HepG2 (cell line): ENCODE data around the gene CDK10. TPM values are rescaled to one million over a fixed set of nuclear protein-coding genes. Genes with fewer than 3 reads are reported as not detected.

Experiments
- ELK4 ChIP-seq: sonication (generic); formaldehyde crosslinking; IDR thresholded peaks from 2 replicates; pipeline ENCODE4 v1.9.0; 2021; ENCODE audit warnings: missing genetic modification reagents, borderline replicate concordance
- FLYWCH1 ChIP-seq: sonication (generic); formaldehyde crosslinking; IDR thresholded peaks from 2 replicates; pipeline ENCODE4 v1.8.1; 2023; ENCODE audit warnings: mild to moderate bottlenecking, missing genetic modification reagents
- FOXJ3 ChIP-seq: sonication (generic); formaldehyde crosslinking; IDR thresholded peaks from 2 replicates; pipeline ENCODE4 v1.4.0; 2020; ENCODE audit warnings: missing genetic modification reagents, mild to moderate bottlenecking, borderline replicate concordance
- FOXM1 ChIP-seq: sonication (generic); formaldehyde crosslinking; IDR thresholded peaks from 2 replicates; pipeline ENCODE4 v1.5.0; 2020; ENCODE audit warnings: missing genetic modification reagents
- IRF2 ChIP-seq: IDR thresholded peaks from 2 replicates; pipeline ENCODE4 v1.6.1; 2018; ENCODE audit warnings: missing genetic modification reagents, missing compliant biosample characterization
- IRF9 ChIP-seq: sonication (generic); formaldehyde crosslinking; IDR thresholded peaks from 2 replicates; pipeline ENCODE4 v1.8.0; 2022; ENCODE audit warnings: missing genetic modification reagents, mild to moderate bottlenecking, borderline replicate concordance
- MLLT10 ChIP-seq: sonication (generic); formaldehyde crosslinking; IDR thresholded peaks from 2 replicates; pipeline ENCODE4 v1.4.0; 2020; ENCODE audit warnings: missing genetic modification reagents
- NR2F1 ChIP-seq, 2 experiments: fragments of 450-650 bp in 1 of 2; formaldehyde crosslinking in 1 of 2; IDR thresholded peaks; 2 replicates each; pipeline versions ENCODE4 v1.5.0 to v1.6.1; 2016 to 2020; ENCODE audit warnings: mild to moderate bottlenecking in 1 of 2, missing compliant biosample characterization in 1 of 2, missing genetic modification reagents in 1 of 2, moderate library complexity in 1 of 2
- PAX8 ChIP-seq: sonication (generic); formaldehyde crosslinking; IDR thresholded peaks from 2 replicates; pipeline ENCODE4 v1.8.0; 2022; ENCODE audit warnings: mild to moderate bottlenecking, missing genetic modification reagents, borderline replicate concordance
- POLR2A ChIP-seq, 2 experiments: IDR thresholded peaks; 2 replicates each; pipeline ENCODE4 v1.6.1; 2011; ENCODE audit warnings: low read depth in 2 of 2, low read length in 2 of 2, mild to moderate bottlenecking in 1 of 2, moderate library complexity in 1 of 2; ENCODE audit not compliant: insufficient read depth in 1 of 2
- PRDM10 ChIP-seq: sonication (generic); formaldehyde crosslinking; IDR thresholded peaks from 2 replicates; pipeline ENCODE4 v1.4.0; 2020; ENCODE audit warnings: low read depth, missing genetic modification reagents
- PRMT3 ChIP-seq: sonication (generic); formaldehyde crosslinking; IDR thresholded peaks from 2 replicates; pipeline ENCODE4 v1.8.1; 2022; ENCODE audit warnings: low read depth, mild to moderate bottlenecking, moderate library complexity, missing genetic modification reagents, borderline replicate concordance
- RNF2 ChIP-seq: fragments of 450-650 bp; conservative IDR thresholded peaks from 2 replicates; pipeline ENCODE4 v1.6.1; 2016; ENCODE audit warnings: low read depth
- YY1 ChIP-seq: IDR thresholded peaks from 2 replicates; pipeline ENCODE4 v1.6.1; 2011; ENCODE audit warnings: low read length, low read depth, moderate library complexity, mild to moderate bottlenecking; ENCODE audit not compliant: insufficient read depth, insufficient replicate concordance
- ZBTB8A ChIP-seq: sonication (generic); formaldehyde crosslinking; IDR thresholded peaks from 2 replicates; pipeline ENCODE4 v1.4.0; 2020; ENCODE audit warnings: mild to moderate bottlenecking, low read depth, missing genetic modification reagents, borderline replicate concordance
- ZEB1 ChIP-seq: IDR thresholded peaks from 2 replicates; pipeline ENCODE4 v1.6.1; 2012; ENCODE audit warnings: mild to moderate bottlenecking, low read depth, inconsistent platforms; ENCODE audit not compliant: insufficient replicate concordance
- ZNF10 ChIP-seq: sonication (generic); formaldehyde crosslinking; IDR thresholded peaks from 2 replicates; pipeline ENCODE4 v1.4.0; 2020; ENCODE audit warnings: mild to moderate bottlenecking, low read depth, missing genetic modification reagents, borderline replicate concordance
- ZNF263 ChIP-seq: sonication (generic); formaldehyde crosslinking; IDR thresholded peaks from 2 replicates; pipeline ENCODE4 v1.4.0; 2020; ENCODE audit warnings: missing genetic modification reagents
- ZNF3 ChIP-seq: IDR thresholded peaks from 2 replicates; pipeline ENCODE4 v1.7.0; 2017; ENCODE audit warnings: inconsistent platforms
- ZNF572 ChIP-seq: sonication (generic); formaldehyde crosslinking; IDR thresholded peaks from 2 replicates; pipeline ENCODE4 v1.5.1; 2020; ENCODE audit warnings: mild to moderate bottlenecking, missing genetic modification reagents
- ZNF777 ChIP-seq: sonication (generic); formaldehyde crosslinking; IDR thresholded peaks from 2 replicates; pipeline ENCODE4 v1.4.0; 2020; ENCODE audit warnings: missing genetic modification reagents
- ZNF878 ChIP-seq: sonication (generic); formaldehyde crosslinking; IDR thresholded peaks from 2 replicates; pipeline ENCODE4 v1.8.1; 2023; ENCODE audit warnings: mild to moderate bottlenecking, missing genetic modification reagents, moderate library complexity
- ZSCAN21 ChIP-seq: sonication (generic); formaldehyde crosslinking; IDR thresholded peaks from 2 replicates; pipeline ENCODE4 v1.8.0; 2022; ENCODE audit warnings: mild to moderate bottlenecking, missing genetic modification reagents, moderate library complexity, borderline replicate concordance
- ZSCAN30 ChIP-seq: sonication (generic); formaldehyde crosslinking; IDR thresholded peaks from 2 replicates; pipeline ENCODE4 v1.5.0; 2020; ENCODE audit warnings: mild to moderate bottlenecking, missing genetic modification reagents
- polyA plus RNA-seq, 8 experiments: library from polyadenylated mRNA; depleted of rRNA in 3 of 8; stranded (reverse) in 7 of 8; unstranded in 1 of 8; fragments of >200 nt; fragmentation: Illumina TruSeq in 4 of 8; extraction: Trizol in 4 of 8; gene quantifications; 2 replicates each; pipeline versions ENCODE4 v1.2.1 to v1.2.3, GENCODE V29; 2011 to 2016; ENCODE audit warnings: low read depth in 4 of 8, missing spikeins in 1 of 8, mixed read lengths in 1 of 8; ENCODE audit not compliant: insufficient read depth in 1 of 8
- total RNA-seq, 5 experiments: library from RNA; depleted of rRNA; stranded (reverse); fragments of >200 nt; fragmentation: Illumina TruSeq; extraction: Trizol; gene quantifications; 2 replicates each; pipeline ENCODE4 v1.2.3, GENCODE V29; 2016; ENCODE audit warnings: low read depth in 1 of 5

Gene CDK10
- total and polyA plus RNA-seq, 2 of the 13 experiments (the other 11 are each of a cell fraction or from before 2014, with no cell fraction given): 2.5 to 3.9 TPM

- peak; percentile 51; the same call in 1 of the 2 replicates for TF ChIP-seq ELK4 (CRISPR knock-in tag)
- peak; percentile 94 for TF ChIP-seq IRF9 (CRISPR knock-in tag)
- TF ChIP-seq ZNF263 (CRISPR knock-in tag): peak; percentile 86
- TF ChIP-seq ZNF3 (CRISPR knock-in tag): no peak
- no peak for TF ChIP-seq ZNF10
- peak; percentile 76; the same call in 1 of the 2 replicates for TF ChIP-seq ZBTB8A (CRISPR knock-in tag)
- peak; percentile 99 for TF ChIP-seq FOXJ3
- no peak for TF ChIP-seq MLLT10 (CRISPR knock-in tag)
- peak; percentile 66 for TF ChIP-seq YY1
- peak; percentile 76; the same call in 1 of the 2 replicates for TF ChIP-seq PAX8
- TF ChIP-seq ZSCAN30 (CRISPR knock-in tag): peak; percentile 91
- 0 out of 2 replicates have a peak, but pooled peaks have one; percentile 86 for TF ChIP-seq PRMT3 (CRISPR knock-in tag)
- peak; percentile 98 for TF ChIP-seq ZEB1
- peak; percentile 20 to 50; a peak in 1 of 4 replicates for TF ChIP-seq NR2F1 (CRISPR knock-in tag; IDR thresholded peaks at IDR 0.05)
- peak; percentile 96 for TF ChIP-seq ZSCAN21 (CRISPR knock-in tag)
- peak; percentile 97 for TF ChIP-seq POLR2A (IDR thresholded peaks at IDR 0.05; ENCODE audit: insufficient read depth in 1 of 2, low read depth in 2 of 2, low read length in 2 of 2)
- TF ChIP-seq RNF2: peak; percentile 93; the same call in 1 of the 2 replicates
- 0 out of 2 replicates have a peak, but pooled peaks have one; percentile 85 for TF ChIP-seq FLYWCH1 (CRISPR knock-in tag)
- TF ChIP-seq ZNF878 (CRISPR knock-in tag): peak; percentile 99
- TF ChIP-seq ZNF777: peak; percentile 65
- peak; percentile 95; the same call in 1 of the 2 replicates for TF ChIP-seq IRF2 (CRISPR knock-in tag)
- TF ChIP-seq PRDM10: peak; percentile 82; the same call in 1 of the 2 replicates
- peak; percentile 87 for TF ChIP-seq FOXM1 (CRISPR knock-in tag)
- peak; percentile 98 for TF ChIP-seq ZNF572 (CRISPR knock-in tag)
These were observed 827 bp downstream of the CDK10 start (continued) for GRCh38 chr16:89687092-89687940.
